ENCODE results near the gene OR5H2. TPM values are rescaled to one million over a fixed set of nuclear protein-coding genes. Genes with fewer than 3 reads are reported as not detected.

OR5H2 gene
- total and polyA plus RNA-seq, 2 donors from 2014 or later, result not detected

DNA sequence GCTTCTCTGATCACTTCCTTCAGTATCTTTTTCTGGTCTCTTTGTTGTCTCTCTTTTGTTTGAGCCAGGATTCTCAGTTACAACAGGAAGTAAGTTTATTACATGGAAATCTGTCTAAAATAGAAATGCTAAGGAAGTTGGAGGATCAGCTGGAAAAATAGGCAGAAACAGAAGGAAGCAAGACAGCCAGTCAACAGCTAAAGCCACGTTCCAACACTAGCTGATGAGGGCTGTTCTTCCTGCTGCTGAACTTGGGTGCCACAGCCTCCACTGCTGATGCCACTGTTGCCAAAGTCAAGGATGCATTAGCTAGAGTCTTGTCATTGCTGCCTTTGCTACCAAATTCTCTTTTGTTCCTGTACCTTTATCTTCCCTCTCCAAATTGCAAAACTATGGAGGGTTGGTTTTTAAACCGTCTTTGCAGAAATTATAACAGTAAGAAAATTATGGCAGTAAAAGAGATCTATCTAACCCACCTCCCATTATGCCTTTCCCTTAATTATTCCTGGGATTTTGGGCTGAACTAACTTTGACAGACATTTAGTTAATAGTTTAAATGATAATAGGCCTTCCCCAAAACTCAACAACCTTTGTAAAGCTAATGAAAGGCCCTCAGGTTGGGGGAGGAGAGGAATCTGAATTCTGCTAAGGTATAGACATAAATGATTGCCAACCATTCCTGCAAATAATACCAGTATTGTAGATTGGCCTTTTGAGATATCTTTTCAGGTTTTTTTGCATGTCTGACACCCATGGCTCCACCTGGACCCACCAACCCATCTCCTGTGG lies 44.0 kb downstream of the OR5H2 start:
- H3K9ac ChIP-seq (ENCODE audit: low read length in 3 of 3), result no peak overlapping the region
- FAIRE-seq, result no peak
- intact Hi-C loops (cut with DNase I), result loop anchor here (10.0 kb wide), 1 partner anchor 281 kb away; no protein-coding TSS in a partner anchor
- H3K4me3 ChIP-seq (ENCODE audit: low read length in 3 of 3), result no peak overlapping the region
- no peak overlapping the region for H3K27ac ChIP-seq (ENCODE audit: low read depth in 2 of 2, low read length in 2 of 2)
- no peaks in the 10 kb centered on the region for H3K27me3 ChIP-seq (ENCODE audit: control insufficient read depth, insufficient read depth, low read length)
- H3K36me3 ChIP-seq (ENCODE audit: control insufficient read depth in 2 of 3, insufficient read depth in 3 of 3, low read length in 3 of 3), result no peaks in the 10 kb centered on the region
- DNase-seq, result peak in 1 of 5 donors; percentile 33
- H3K9me3 ChIP-seq (ENCODE audit: control insufficient read depth in 2 of 3, insufficient read depth in 1 of 3, low read length in 3 of 3), result no peaks in the 10 kb centered on the region
- H3K4me1 ChIP-seq (ENCODE audit: control insufficient read depth in 2 of 3, insufficient read depth in 2 of 3, low read depth in 1 of 3, low read length in 3 of 3), result no peaks in the 10 kb centered on the region
- TF ChIP-seq, protein P1, sequence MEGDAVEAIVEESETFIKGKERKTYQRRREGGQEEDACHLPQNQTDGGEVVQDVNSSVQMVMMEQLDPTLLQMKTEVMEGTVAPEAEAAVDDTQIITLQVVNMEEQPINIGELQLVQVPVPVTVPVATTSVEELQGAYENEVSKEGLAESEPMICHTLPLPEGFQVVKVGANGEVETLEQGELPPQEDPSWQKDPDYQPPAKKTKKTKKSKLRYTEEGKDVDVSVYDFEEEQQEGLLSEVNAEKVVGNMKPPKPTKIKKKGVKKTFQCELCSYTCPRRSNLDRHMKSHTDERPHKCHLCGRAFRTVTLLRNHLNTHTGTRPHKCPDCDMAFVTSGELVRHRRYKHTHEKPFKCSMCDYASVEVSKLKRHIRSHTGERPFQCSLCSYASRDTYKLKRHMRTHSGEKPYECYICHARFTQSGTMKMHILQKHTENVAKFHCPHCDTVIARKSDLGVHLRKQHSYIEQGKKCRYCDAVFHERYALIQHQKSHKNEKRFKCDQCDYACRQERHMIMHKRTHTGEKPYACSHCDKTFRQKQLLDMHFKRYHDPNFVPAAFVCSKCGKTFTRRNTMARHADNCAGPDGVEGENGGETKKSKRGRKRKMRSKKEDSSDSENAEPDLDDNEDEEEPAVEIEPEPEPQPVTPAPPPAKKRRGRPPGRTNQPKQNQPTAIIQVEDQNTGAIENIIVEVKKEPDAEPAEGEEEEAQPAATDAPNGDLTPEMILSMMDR (IDR thresholded peaks at IDR 0.05; ENCODE audit: borderline replicate concordance, extremely low read depth, insufficient read depth), result no peak

DNA sequence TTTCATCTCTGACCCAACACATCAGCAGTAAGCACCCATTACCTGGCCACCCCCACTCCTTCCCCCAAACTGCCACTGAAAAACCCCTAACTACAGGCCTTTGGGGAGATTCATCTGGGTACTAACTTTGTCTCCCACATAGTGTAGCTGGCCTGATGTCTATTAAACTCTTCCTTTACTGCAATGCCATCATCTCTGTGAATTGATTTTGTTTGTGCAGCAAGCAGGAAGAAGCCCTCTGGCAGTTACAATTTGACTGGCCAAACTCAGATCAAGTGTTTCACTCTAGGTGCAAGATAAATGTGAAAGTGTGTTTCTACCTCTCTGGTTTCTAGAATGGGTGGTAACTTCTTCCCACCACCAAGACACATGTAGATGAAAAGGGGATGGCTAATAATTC lies 44.6 kb downstream of the OR5H2 start:
- H3K27me3 ChIP-seq (ENCODE audit: control insufficient read depth, insufficient read depth, low read length), result no peaks in the 10 kb centered on the region
- no peaks in the 10 kb centered on the region for H3K36me3 ChIP-seq (ENCODE audit: control insufficient read depth in 2 of 3, insufficient read depth in 3 of 3, low read length in 3 of 3)
- TF ChIP-seq, protein P1 (IDR thresholded peaks at IDR 0.05; ENCODE audit: borderline replicate concordance, extremely low read depth, insufficient read depth), result no peak
- DNase-seq (no peak), FAIRE-seq (no peak)
- H3K4me3 ChIP-seq (ENCODE audit: low read length in 3 of 3), result no peak overlapping the region
- no peak overlapping the region for H3K27ac ChIP-seq (ENCODE audit: low read depth in 2 of 2, low read length in 2 of 2)
- H3K9ac ChIP-seq (ENCODE audit: low read length in 3 of 3), result no peak overlapping the region
- intact Hi-C loops (cut with DNase I), result loop anchor here (10.0 kb wide), 1 partner anchor 282 kb away; no protein-coding TSS in a partner anchor
- H3K9me3 ChIP-seq (ENCODE audit: control insufficient read depth in 2 of 3, insufficient read depth in 1 of 3, low read length in 3 of 3), result no peaks in the 10 kb centered on the region
- no peaks in the 10 kb centered on the region for H3K4me1 ChIP-seq (ENCODE audit: control insufficient read depth in 2 of 3, insufficient read depth in 2 of 3, low read depth in 1 of 3, low read length in 3 of 3)

DNA sequence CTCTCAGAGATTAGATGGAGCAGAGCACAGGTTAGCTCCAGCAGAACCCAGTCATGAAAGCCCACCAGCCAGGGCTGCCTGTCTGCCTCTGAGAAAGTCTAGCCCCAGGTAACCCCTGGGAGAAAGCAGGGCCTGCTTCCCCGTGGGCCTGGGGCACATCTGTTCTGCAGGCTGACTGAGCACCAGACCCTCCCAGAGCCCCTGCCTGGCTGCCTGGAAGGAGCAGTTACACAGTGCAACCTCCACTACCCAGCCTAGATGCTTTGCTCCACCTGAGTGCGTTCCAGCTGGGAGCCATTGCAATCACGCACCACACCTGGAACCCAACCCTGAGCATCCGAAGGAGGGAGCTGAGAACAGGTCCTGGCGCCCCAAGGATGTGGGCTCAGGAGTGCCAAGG lies 46.6 kb downstream of the OR5H2 start:
- Histone ChIP-seq H3K9me3 (ENCODE audit: control insufficient read depth in 2 of 3, insufficient read depth in 1 of 3, low read length in 3 of 3) (no peaks in the 10 kb centered on the region), H3K4me1 (ENCODE audit: control insufficient read depth in 2 of 3, insufficient read depth in 2 of 3, low read depth in 1 of 3, low read length in 3 of 3) (no peaks in the 10 kb centered on the region), H3K27me3 (ENCODE audit: control insufficient read depth, insufficient read depth, low read length) (no peaks in the 10 kb centered on the region), H3K36me3 (ENCODE audit: control insufficient read depth in 2 of 3, insufficient read depth in 3 of 3, low read length in 3 of 3) (no peaks in the 10 kb centered on the region), H3K27ac (ENCODE audit: low read depth in 2 of 2, low read length in 2 of 2) (no peak overlapping the region), H3K9ac (ENCODE audit: low read length in 3 of 3) (no peak overlapping the region), H3K4me3 (ENCODE audit: low read length in 3 of 3) (no peak overlapping the region)
- DNase-seq (peak in 1 of 5 donors; percentile 46), FAIRE-seq (no peak)
- intact Hi-C loops (cut with DNase I), result loop anchor here (10.0 kb wide), 1 partner anchor 284 kb away; no protein-coding TSS in a partner anchor
- TF ChIP-seq, protein P1 (IDR thresholded peaks at IDR 0.05; ENCODE audit: borderline replicate concordance, extremely low read depth, insufficient read depth), result no peak

Data from kidney (tissue), 14 donors.